AG04449 (cell line): ENCODE data around the gene WNT2.

ENCODE experiments used
- CTCF ChIA-PET: fragments of 350-600 bp; formaldehyde crosslinking; extraction: SDS; loops from one replicate; lab custom pipeline; 2021; ENCODE audit warnings: antibody characterized with exemption; lab: Yijun Ruan, JAX
- POLR2A ChIA-PET: fragments of 400-600, 350-600 bp; formaldehyde crosslinking; extraction: SDS; loops from one replicate; lab custom pipeline; 2020; ENCODE audit warnings: antibody characterized with exemption, inconsistent platforms; lab: Yijun Ruan, JAX
- DNase-seq: peaks from one replicate; pipeline ENCODE4 v3.0.0-alpha.2; 2010; ENCODE audit warnings: low read depth, low spot score
- H3K4me3 ChIP-seq: 2 replicates; pipeline ENCODE4 v1.5.1; 2011; ENCODE audit warnings: low read depth, mild to moderate bottlenecking, control low read depth, low read length
- CTCF ChIP-seq: IDR thresholded peaks from one replicate; pipeline ENCODE4 v1.5.1; 2011; ENCODE audit warnings: mild to moderate bottlenecking, moderate library complexity, low read length, control low read depth, inconsistent platforms; ENCODE audit not compliant: insufficient read depth; ENCODE audit errors: missing control alignments

WNT2 gene

GRCh38 chr7:117297606-117298005 is 25.3 kb downstream of the WNT2 start:
- ChIA-PET POLR2A (no interaction called here), CTCF (interaction anchor here (1.1 to 1.8 kb wide), 2 partner anchors 9 to 10 kb away, joined by 3 to 4 read pairs; no protein-coding TSS in a partner anchor)
- H3K4me3 ChIP-seq = no peak overlapping the region
- TF ChIP-seq CTCF = no peak
- no peak for DNase-seq

GRCh38 chr7:117296066-117296465 is 26.8 kb downstream of the WNT2 start:
- no peak overlapping the region for H3K4me3 ChIP-seq
- no peak for DNase-seq
- no peak for TF ChIP-seq CTCF
- CTCF ChIA-PET = interaction anchor here (1.8 kb wide), 1 partner anchor 9 kb away, joined by 4 read pairs; no protein-coding TSS in a partner anchor
- POLR2A ChIA-PET = interaction anchor here (0.6 kb wide), 1 partner anchor 13 kb away, joined by 3 read pairs; no protein-coding TSS in a partner anchor

GRCh38 chr7:117285826-117286225 is 37.0 kb downstream of the WNT2 start:
- H3K4me3 ChIP-seq = no peak overlapping the region
- POLR2A ChIA-PET = no interaction called here
- no peak for TF ChIP-seq CTCF
- DNase-seq = no peak
- CTCF ChIA-PET = interaction anchor here (0.9 to 1.0 kb wide), 2 partner anchors 12 to 75 kb away, joined by 3 read pairs; no protein-coding TSS in a partner anchor

- no peak for TF ChIP-seq CTCF
- DNase-seq = no peak
- no peak overlapping the region for H3K4me3 ChIP-seq
- CTCF ChIA-PET = interaction anchor here (0.6 to 1.0 kb wide), 2 partner anchors 14 to 72 kb away, joined by 3 read pairs; no protein-coding TSS in a partner anchor
- POLR2A ChIA-PET = no interaction called here
Observed at GRCh38 chr7:117284692-117285091, 38.2 kb downstream of the WNT2 start.

GRCh38 chr7:117283779-117284178 is 39.1 kb downstream of the WNT2 start:
- TF ChIP-seq CTCF = no peak
- no peak for DNase-seq
- H3K4me3 ChIP-seq = no peak overlapping the region
- ChIA-PET CTCF (interaction anchor here (0.6 to 1.1 kb wide), 2 partner anchors 15 to 71 kb away, joined by 3 read pairs; no protein-coding TSS in a partner anchor), POLR2A (interaction anchor here (0.7 to 1.2 kb wide), 4 partner anchors 13 to 40 kb away, joined by 3 read pairs; no protein-coding TSS in a partner anchor)

- ChIA-PET POLR2A (interaction anchor here (0.7 to 1.2 kb wide), 4 partner anchors 13 to 41 kb away, joined by 3 read pairs; no protein-coding TSS in a partner anchor), CTCF (interaction anchor here (1.1 to 1.5 kb wide), 2 partner anchors 10 to 71 kb away, joined by 3 to 5 read pairs; no protein-coding TSS in a partner anchor)
- TF ChIP-seq CTCF = no peak
- no peak overlapping the region for H3K4me3 ChIP-seq
- DNase-seq = peak; percentile 77
Observed at GRCh38 chr7:117283371-117283770, 39.5 kb downstream of the WNT2 start.
